ENCODE data around the gene NUDT17.

The NUDT17 gene

GRCh38 chr1:145891587-145892485 is 46.4 kb downstream of the NUDT17 start:
- DNase-seq, result peak; percentile 93

- no peak for DNase-seq
Observed at GRCh38 chr1:145892486-145893087, 47.2 kb downstream of the NUDT17 start.

GRCh38 chr1:145893306-145894055 is 48.1 kb downstream of the NUDT17 start:
- no peak for DNase-seq

GRCh38 chr1:145895471-145895870 is 50.0 kb downstream of the NUDT17 start:
- DNase-seq, result no peak

- no peak for DNase-seq
Observed at GRCh38 chr1:145897969-145898368, 52.5 kb downstream of the NUDT17 start.

Data from GOT3 (cell line).